Measurements from ENCODE around the gene ACER1.

Gene ACER1

DNA sequence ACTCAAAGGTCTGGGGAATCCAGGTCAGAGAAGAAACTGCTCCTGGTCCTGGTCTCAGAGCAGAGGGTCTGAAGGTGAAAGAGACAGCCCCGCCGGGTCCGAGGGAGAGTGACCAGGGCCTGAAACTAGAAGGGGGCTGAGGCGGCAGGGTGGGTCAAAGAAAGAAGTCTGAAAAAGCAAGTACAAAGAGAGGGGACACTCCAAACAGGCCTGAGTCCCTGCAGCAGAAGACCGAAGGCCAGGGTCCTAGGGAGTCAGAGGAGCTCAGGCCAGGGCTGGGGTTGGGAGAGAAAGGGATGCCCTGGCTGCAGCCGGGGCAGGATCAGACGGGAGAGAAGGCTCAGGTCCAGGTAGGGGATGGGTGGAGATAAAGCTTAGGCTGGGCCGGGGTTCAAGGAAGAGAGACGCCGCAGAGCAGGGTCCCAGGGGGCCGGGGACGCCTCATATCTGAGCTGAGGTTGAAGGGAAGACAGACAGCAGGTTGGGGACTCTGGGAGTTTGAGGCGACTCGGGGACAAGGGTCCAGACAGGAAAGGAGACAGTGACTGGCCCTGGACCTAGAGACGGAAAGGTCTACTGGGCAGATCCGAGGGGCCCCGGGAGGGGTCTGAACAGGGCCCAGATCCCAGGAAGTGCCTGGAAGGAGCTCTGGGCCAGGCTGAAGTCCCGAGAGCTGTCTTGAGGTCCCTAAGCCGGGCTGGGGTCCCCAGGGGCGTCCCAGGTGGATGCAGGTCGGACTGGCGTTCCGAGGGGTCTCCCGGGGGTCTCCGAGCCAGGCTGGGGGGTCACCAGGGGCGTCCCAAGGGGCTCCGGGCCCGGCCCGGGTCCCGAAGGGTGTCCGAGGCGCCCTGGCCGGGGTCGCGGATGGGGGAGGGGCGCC, 54.4 kb downstream of the ACER1 start:
- TF ChIP-seq, protein P1, sequence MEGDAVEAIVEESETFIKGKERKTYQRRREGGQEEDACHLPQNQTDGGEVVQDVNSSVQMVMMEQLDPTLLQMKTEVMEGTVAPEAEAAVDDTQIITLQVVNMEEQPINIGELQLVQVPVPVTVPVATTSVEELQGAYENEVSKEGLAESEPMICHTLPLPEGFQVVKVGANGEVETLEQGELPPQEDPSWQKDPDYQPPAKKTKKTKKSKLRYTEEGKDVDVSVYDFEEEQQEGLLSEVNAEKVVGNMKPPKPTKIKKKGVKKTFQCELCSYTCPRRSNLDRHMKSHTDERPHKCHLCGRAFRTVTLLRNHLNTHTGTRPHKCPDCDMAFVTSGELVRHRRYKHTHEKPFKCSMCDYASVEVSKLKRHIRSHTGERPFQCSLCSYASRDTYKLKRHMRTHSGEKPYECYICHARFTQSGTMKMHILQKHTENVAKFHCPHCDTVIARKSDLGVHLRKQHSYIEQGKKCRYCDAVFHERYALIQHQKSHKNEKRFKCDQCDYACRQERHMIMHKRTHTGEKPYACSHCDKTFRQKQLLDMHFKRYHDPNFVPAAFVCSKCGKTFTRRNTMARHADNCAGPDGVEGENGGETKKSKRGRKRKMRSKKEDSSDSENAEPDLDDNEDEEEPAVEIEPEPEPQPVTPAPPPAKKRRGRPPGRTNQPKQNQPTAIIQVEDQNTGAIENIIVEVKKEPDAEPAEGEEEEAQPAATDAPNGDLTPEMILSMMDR (IDR thresholded peaks at IDR 0.05; ENCODE audit: low read length, missing control alignments) = no peak
- DNase-seq (ENCODE audit: low read depth) = no peak
- H3K4me3 ChIP-seq (replicated peaks; ENCODE audit: low read depth, low read length) = peak overlapping the region; percentile 88

DNA sequence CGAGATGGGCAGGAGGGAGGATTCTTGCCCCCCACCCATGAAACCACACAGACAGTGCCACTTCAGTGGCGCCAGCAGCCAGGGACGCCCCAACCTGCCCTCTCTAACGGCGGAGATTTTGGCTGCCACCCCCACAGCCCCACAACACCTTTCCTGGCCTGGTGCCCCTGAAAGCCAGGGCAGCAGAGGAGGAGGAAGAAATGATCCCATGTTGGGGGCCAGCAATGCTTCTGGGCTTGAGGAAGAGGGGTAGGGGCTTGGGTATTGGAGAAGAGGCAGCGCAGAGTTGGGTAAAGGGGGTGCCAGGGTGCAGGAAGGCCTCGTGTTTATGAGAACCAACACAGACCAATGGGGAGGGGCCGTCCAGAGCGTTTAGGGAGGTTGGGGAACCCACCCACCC, 55.4 kb downstream of the ACER1 start:
- DNase-seq (ENCODE audit: low read depth) = no peak
- TF ChIP-seq, protein P1 (IDR thresholded peaks at IDR 0.05; ENCODE audit: low read length, missing control alignments) = no peak
- peak overlapping the region; percentile 88 for H3K4me3 ChIP-seq (replicated peaks; ENCODE audit: low read depth, low read length)

DNA sequence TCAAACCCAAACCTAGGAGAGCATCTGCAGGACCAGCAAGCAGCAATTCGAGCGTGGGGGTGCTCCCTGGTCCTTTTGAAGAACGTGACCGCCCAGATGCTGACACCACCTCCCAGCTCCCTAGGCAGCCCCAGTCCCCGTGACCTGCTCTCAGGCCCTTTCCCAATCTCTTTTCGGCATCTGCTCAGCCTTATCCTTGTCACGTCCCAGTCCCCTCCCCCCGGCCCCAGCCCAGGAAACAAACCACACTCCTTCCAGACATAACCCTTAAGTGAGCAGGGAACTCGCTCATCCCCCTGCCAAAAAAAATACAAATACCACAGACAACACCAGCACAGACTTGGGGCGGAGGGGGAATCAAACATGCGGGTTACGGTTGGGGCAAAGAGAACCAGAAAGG, 57.0 kb downstream of the ACER1 start:
- TF ChIP-seq, protein P1 (IDR thresholded peaks at IDR 0.05; ENCODE audit: low read length, missing control alignments) = no peak
- peak; percentile 77 for DNase-seq (ENCODE audit: low read depth)
- H3K4me3 ChIP-seq (replicated peaks; ENCODE audit: low read depth, low read length) = peak overlapping the region; percentile 88

DNA sequence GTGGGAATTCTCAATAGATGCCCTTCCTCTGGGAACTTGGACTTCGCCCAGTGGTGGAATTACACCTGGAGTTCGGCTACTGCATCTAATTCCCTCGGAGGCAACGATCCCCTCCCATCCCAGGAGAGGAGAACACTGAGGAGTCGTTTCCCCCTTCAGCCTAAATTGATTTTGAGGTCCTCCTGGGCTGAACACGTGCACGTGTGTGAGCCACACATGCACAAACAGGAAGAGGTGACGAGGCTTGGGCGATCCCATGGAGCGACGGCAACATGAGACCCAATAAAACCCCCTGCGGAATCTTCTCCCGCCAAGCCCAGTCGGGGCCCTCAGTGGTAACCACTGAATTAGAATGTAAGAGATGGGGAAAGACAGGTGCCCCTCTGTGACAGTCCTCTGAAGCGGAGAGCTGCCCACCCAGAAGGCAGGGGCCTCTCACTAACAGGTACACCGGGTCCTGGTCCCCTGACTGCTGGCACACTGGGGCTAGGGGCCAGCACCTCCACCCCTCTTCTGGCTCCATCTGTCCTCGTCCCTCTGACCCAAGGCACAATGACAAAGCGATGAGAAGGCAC, 58.2 kb downstream of the ACER1 start:
- TF ChIP-seq, protein P1 (IDR thresholded peaks at IDR 0.05; ENCODE audit: low read length, missing control alignments) = no peak
- DNase-seq (ENCODE audit: low read depth) = no peak
- no peak overlapping the region for H3K4me3 ChIP-seq (replicated peaks; ENCODE audit: low read depth, low read length)

DNA sequence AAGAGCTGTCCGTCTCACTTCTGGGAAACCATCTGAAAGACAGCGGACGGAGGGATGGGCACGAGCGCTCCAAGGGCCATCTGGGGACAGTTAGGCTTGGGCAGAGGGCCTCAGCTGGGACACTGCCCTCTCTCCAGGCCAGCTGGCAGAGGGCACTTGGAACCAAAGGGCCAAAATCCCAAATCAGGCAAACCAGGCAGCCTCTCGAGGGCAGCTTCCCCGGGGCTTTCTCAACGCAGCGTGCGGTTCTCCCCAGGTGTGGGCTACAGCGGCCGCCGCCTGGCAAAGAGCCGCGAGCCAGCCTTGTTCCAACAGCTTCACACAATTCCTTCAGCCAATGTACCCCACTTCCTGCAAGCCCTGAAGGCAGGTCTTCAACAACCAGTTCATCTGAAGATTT, 58.7 kb downstream of the ACER1 start:
- no peak overlapping the region for H3K4me3 ChIP-seq (replicated peaks; ENCODE audit: low read depth, low read length)
- TF ChIP-seq, protein P1 (IDR thresholded peaks at IDR 0.05; ENCODE audit: low read length, missing control alignments) = no peak
- DNase-seq (ENCODE audit: low read depth) = no peak

DNA sequence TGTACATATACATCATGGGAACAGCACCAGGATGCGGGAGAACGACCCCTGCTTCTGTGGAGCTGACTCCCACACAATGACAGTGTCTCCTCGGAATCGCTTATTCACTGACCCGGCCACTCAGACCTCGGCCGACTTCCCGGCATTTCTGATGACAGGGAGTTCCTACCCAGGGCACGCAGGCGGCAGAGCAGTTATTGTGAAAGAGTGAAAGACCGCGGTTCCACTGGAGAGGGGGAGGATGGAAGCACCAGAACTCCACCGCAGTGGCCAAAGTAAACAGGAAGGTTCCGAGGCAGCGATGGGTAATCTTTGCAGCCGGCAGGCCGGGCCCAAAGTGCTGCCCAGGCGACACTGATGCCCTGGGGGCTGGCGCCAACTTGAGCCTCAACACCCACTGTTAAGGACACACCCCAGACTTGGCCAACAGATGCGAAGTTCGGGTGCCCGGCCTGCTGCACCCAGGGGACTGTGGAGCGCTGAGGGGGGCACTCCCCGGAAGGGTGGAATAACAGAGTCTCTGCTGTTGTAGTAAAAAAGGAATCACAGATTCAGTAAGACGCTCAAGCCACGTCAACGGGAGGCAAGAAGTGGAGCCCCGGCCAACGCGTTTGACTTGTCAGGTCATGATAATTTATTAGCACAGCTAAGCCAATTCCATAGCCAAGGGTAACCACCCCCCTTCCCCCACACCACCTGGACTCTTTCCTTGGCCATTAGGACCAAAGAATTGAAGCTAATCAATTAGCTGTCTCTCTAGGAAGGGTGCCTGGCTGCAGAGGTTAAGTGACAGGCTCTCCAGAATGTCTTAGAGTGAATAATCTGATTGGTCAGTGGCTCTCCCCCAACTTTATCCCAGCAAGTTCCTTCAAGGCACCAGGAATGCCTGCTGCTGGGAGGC, 59.5 kb downstream of the ACER1 start:
- TF ChIP-seq, protein P1 (IDR thresholded peaks at IDR 0.05; ENCODE audit: low read length, missing control alignments) = no peak
- peak; percentile 94 for DNase-seq (ENCODE audit: low read depth)
- H3K4me3 ChIP-seq (replicated peaks; ENCODE audit: low read depth, low read length) = peak overlapping the region; percentile 36

Data from fibroblast of pulmonary artery (primary cell).